Mucosa of rectum (tissue), 2 donors: Measurements from ENCODE around the gene RASAL2.
A peak's percentile ranks its signal among the peaks of the same experiment; 100 is the strongest.

Experiments
- H3K27ac ChIP-seq, 2 donors: one replicate each; pipeline ENCODE4 v1.7.0; 2013; ENCODE audit warnings: inconsistent platforms in 2 of 2, low read depth in 2 of 2, low read length in 2 of 2
- H3K27me3 ChIP-seq, 2 donors: one replicate each; pipeline ENCODE4 v1.7.0; 2013; ENCODE audit warnings: low read length in 2 of 2; ENCODE audit not compliant: control insufficient read depth in 2 of 2, insufficient read depth in 2 of 2
- H3K36me3 ChIP-seq, 2 donors: one replicate each; pipeline ENCODE4 v1.7.0; 2013; ENCODE audit warnings: low read length in 2 of 2; ENCODE audit not compliant: control insufficient read depth in 2 of 2, insufficient read depth in 2 of 2
- H3K4me1 ChIP-seq, 2 donors: one replicate each; pipeline ENCODE4 v1.7.0; 2013; ENCODE audit warnings: low read length in 2 of 2, mild to moderate bottlenecking in 1 of 2; ENCODE audit not compliant: control insufficient read depth in 2 of 2, insufficient read depth in 2 of 2
- H3K4me3 ChIP-seq, 2 donors: one replicate each; pipeline ENCODE4 v1.7.0; 2013; ENCODE audit warnings: low read length in 2 of 2
- H3K9ac ChIP-seq, 2 donors: one replicate each; pipeline ENCODE4 v1.7.0; 2013; ENCODE audit warnings: low read length in 2 of 2, low read depth in 1 of 2, mild to moderate bottlenecking in 1 of 2
- H3K9me3 ChIP-seq, 2 donors: one replicate each; pipeline ENCODE4 v1.7.0; 2013; ENCODE audit warnings: low read length in 2 of 2; ENCODE audit not compliant: control insufficient read depth in 2 of 2
- donor health status: healthy.
- donor health status: Normal muscosa, but diverticular disease.

RASAL2 gene

DNA sequence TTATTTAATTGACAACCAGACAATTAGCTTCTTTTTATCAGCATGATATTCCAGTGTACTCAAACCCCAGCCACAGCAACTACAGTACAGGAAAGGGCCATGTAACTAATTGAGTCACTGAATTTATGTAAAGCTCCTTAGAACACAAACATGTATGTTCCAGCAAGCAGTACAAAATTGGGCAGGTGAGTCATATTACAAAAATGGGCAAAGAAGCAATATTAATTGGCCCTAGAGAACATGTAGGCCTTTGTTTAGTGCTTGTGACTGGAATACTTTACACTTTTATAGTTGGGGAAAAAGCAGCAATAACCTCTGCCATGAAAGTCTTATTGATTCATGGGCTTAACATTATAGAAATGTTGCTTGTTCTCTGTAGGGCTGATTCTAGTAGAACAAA is 371.1 kb downstream of the RASAL2 start:
- no peak overlapping the region for H3K9ac ChIP-seq
- peaks cover 22 to 24% of the 10 kb centered on the region in 2 donors for H3K36me3 ChIP-seq
- no peaks in the 10 kb centered on the region for H3K27me3 ChIP-seq
- no peak overlapping the region for H3K27ac ChIP-seq
- no peaks in the 10 kb centered on the region for H3K4me1 ChIP-seq
- H3K9me3 ChIP-seq = no peaks in the 10 kb centered on the region
- H3K4me3 ChIP-seq = no peak overlapping the region

DNA sequence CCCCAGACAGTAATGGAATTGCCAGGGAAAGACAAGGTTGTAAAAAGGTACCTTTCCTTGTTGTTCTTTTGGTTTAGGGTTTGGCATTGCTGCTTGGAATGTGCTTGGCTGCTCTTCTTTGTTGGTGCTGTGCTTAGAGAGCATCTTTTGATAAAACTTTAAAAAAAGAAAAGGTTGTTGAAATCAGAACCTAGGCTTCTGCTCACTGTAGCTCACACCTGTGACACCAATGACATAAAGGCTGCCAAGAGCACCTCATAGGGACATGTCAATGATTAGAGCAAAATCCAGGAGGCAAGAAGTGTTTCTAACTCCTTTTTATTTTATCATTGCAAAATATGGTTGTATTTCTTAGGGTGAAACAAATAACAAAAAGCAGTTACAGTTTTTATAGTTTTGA is 373.9 kb downstream of the RASAL2 start:
- Histone ChIP-seq H3K36me3 (peaks cover 25 to 26% of the 10 kb centered on the region in 2 donors), H3K9me3 (no peaks in the 10 kb centered on the region), H3K27ac (no peak overlapping the region), H3K4me1 (no peaks in the 10 kb centered on the region), H3K27me3 (no peaks in the 10 kb centered on the region), H3K4me3 (no peak overlapping the region), H3K9ac (no peak overlapping the region)

DNA sequence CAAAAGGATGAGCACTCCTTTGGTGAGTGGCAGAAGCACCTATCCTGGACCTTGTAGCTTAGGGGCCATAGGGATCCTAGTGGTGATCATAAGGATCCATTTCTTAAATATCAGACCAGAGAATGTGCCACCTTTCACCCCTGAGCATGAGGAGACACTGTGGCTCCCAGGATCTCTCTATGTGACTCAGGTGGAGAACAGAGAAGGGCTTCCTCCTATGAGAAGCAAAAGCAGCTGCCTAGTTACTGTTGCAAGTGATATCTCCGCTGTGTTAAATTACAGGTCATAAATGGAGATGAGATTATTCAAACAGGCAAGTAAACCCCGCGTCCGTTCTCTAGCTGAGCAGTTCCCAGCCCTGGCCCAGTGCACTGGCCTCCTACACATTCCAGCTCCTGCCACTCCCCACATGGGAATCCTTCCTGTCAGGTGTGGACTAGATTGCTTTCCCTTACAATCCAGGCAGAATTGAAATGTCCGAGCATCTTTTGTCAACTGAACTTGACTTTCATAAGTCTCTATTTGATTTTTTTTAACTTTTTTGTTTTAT is 376.6 kb downstream of the RASAL2 start:
- H3K27me3 ChIP-seq = no peaks in the 10 kb centered on the region

DNA sequence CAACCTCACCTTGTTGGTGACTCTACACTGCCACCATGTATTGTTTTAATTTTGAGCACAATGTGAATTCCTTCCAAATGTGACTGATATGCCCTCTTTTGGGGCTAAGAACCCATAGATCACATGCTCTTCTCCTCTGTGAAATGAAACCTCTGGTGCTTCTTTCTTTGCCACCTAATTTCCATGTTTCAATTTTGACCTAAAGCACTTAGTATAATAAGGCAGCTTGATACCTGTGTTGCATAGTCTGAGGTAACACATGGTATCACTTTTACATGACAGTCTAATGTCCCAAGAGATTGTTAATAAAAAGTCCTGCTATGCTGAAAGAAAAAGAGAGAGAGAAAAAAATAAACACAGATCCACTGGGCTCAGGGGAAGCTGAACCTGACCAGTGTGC is 378.6 kb downstream of the RASAL2 start:
- Histone ChIP-seq H3K4me3 (no peak overlapping the region), H3K9me3 (no peaks in the 10 kb centered on the region), H3K36me3 (peaks cover 12 to 22% of the 10 kb centered on the region in 2 donors), H3K9ac (no peak overlapping the region), H3K27me3 (no peaks in the 10 kb centered on the region), H3K4me1 (no peaks in the 10 kb centered on the region), H3K27ac (no peak overlapping the region)

More for the DNA sequence above, 376.6 kb downstream of the RASAL2 start:
- Histone ChIP-seq H3K27ac (no peak overlapping the region), H3K4me1 (no peaks in the 10 kb centered on the region), H3K9me3 (no peaks in the 10 kb centered on the region), H3K9ac (no peak overlapping the region), H3K36me3 (peaks cover 23 to 30% of the 10 kb centered on the region in 2 donors), H3K4me3 (no peak overlapping the region)

DNA sequence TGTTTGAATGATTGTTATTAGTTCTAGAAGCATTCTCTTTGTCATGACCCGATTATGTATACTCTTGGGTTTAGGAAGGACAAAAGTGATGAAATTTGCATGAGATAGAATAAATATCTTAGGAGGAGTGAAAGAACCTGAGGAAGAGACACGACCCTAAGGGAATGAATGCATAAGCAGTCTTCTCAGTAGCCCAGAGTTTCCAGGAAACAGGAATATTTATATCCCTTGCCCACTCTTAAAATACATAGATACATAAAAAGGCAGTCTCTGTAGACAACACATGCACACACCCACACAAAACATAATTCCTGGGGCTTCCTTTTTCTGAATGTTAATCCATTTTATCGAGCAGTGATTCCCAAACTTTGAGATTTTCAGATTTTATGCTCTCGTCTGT is 383.5 kb downstream of the RASAL2 start:
- Histone ChIP-seq H3K4me3 (no peak overlapping the region), H3K9me3 (no peaks in the 10 kb centered on the region), H3K36me3 (peaks cover 3 to 11% of the 10 kb centered on the region in 2 donors), H3K4me1 (no peaks in the 10 kb centered on the region), H3K9ac (no peak overlapping the region), H3K27me3 (no peaks in the 10 kb centered on the region), H3K27ac (no peak overlapping the region)

DNA sequence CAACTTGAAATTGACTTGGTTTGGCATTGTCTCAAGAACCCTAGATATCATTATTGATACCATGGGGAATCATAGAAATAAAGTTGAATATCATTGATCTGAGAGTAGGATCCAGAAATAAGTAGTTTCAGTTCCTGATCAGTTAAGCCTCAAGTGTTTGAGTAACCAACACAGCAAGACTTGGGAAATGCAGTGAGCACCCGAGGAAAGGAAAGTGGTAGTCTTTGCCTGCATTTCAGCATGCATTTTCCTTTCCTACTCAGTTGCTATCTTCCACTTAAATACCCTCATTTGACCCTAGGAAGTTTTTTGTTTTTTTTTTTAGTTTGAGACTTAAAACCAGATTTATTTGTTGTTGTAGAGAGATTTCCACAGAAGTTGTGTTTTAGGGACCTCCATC is 383.9 kb downstream of the RASAL2 start:
- Histone ChIP-seq H3K9me3 (no peaks in the 10 kb centered on the region), H3K36me3 (peaks cover 2 to 10% of the 10 kb centered on the region in 2 donors), H3K27ac (no peak overlapping the region), H3K27me3 (no peaks in the 10 kb centered on the region), H3K9ac (no peak overlapping the region), H3K4me3 (no peak overlapping the region), H3K4me1 (no peaks in the 10 kb centered on the region)

DNA sequence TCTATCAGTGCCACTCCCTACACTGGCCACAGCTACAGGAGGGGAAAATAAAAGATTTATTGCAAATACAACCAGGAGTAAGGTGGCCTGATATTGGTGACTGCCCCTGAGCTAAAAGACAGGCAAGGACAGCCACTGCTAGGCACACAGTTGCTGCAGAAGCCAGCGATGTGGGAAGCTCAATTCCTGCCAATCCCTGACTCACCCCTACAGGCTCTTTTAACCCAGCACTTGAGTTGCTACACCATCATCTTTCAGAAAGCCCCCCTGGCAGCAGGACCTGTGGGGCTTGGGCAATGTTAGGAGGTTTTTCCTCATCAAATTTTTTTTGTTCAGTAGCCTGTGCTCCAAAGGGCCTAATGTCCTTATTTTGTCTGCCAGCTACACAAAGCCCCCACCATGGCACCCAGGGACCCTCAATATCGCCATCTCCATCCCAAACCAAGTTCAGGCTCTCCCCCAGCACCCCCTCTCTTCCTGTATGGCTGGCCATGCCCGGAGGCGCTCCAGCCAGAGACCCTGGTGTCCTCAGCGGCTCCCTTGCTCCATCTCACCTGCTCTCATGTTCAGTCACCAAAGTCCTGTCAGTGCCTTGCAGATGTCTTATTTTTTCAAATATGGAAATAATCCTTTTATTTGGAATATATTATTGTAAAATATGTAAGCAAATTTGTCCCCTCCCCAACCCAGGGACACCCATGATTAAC is 389.5 kb downstream of the RASAL2 start:
- Histone ChIP-seq H3K4me3 (no peak overlapping the region), H3K9me3 (no peaks in the 10 kb centered on the region), H3K36me3 (no peaks in the 10 kb centered on the region), H3K27me3 (no peaks in the 10 kb centered on the region), H3K9ac (no peak overlapping the region), H3K4me1 (no peaks in the 10 kb centered on the region), H3K27ac (no peak overlapping the region)

DNA sequence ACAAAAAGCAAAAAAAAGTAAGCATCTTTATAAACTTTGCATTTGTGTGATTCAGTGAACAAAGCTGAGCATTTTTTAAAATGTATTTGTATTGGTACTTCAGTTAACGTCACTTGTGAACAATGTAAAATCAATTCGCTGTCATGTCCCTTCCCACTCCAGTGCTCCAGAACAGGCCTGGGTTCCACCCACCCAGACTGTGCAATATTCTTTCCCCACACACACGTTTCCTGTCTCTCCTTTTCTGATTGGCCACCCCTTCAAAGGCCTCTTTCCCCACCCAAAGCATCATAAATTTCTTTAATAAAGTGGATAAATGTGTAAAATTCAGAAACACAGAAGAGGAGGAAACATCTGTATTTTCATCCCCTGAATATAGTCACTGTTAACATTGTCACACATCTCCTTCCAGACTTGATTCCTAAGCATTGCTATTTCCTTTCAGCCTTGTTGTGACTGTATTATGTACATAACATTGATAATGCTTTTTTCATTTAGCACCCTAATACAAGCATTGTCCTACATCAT is 390.9 kb downstream of the RASAL2 start:
- H3K9ac ChIP-seq = no peak overlapping the region
- H3K4me1 ChIP-seq = no peaks in the 10 kb centered on the region
- H3K9me3 ChIP-seq = no peaks in the 10 kb centered on the region
- H3K27ac ChIP-seq = no peak overlapping the region
- H3K36me3 ChIP-seq = no peaks in the 10 kb centered on the region
- H3K4me3 ChIP-seq = no peak overlapping the region
- H3K27me3 ChIP-seq = no peaks in the 10 kb centered on the region

DNA sequence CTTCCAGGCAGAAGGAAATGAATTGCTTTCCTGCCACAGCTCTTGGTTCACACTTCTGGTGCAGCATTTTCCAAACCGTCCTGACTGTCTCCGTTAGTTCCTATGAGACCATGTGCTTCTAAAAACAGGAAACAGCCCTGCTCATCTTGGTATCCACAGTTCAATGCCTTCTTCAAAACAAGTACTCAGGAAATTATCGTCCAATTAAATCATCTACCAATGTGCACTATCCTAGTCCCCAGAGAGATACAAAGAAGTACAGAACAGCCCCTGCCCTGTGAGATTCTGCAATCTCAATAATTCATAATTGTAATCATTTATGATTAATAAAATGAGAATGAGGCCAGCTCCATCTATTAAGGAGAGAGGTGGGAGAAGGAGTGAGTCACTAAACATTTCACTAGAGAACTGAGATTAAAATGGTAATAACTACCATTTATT is 391.7 kb downstream of the RASAL2 start:
- no peak overlapping the region for H3K4me3 ChIP-seq
- no peaks in the 10 kb centered on the region for H3K36me3 ChIP-seq
- no peaks in the 10 kb centered on the region for H3K4me1 ChIP-seq
- no peak overlapping the region for H3K27ac ChIP-seq
- no peak overlapping the region for H3K9ac ChIP-seq
- H3K9me3 ChIP-seq = no peaks in the 10 kb centered on the region
- no peaks in the 10 kb centered on the region for H3K27me3 ChIP-seq

DNA sequence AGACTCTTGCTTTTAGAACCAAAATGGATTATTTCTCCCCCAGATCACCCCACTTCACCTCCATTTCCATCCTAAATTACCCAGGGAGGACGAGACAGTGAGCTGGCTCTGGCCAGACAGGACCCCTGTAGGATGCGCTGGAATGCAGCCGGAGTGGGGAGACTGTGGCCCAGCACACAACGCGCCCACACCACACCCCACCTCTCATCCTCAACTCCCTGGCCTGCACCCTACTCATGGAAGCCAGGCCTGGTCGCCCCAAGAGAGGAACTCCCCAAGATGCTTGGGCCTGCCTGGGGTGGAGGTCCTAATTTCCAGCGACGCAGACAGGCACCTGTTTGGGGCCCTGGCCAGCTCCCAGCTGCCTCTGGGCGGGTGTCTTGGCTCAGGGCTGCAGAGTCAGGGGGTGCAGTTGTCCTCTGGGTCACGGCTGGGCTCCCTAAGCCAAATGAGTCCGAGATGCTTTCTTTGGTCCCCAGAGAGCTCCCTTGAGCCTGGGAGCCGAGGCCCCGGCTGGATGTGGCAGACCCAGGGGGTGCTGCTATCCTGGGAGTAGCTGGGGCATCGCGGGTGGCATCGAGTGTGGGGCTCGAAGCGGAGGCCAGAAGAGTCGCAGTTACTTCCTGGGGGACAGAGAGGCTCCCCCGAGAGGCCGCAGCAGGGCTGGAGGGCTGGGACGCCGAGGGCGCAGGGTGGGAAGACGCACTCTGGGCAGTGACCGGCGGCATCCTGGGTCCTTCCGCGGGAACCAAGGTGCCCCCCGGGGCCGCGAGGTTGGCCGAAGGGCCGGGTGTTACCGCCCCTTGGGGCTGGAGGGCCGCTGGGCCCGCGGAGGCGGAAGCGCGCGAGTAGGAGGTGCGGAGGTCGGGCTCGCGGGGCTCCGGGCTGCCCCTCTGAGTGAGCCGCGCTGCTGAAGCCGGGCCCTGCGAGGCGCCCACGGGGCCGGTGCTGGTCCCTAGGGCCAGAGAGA is 392.5 kb downstream of the RASAL2 start:
- no peak overlapping the region for H3K9ac ChIP-seq

More for the DNA sequence above, 392.5 kb downstream of the RASAL2 start:
- no peaks in the 10 kb centered on the region for H3K36me3 ChIP-seq
- peak overlapping the region in 1 of 2 donors; percentile 6 for H3K4me3 ChIP-seq
- H3K27ac ChIP-seq = no peak overlapping the region
- no peaks in the 10 kb centered on the region for H3K4me1 ChIP-seq
- H3K9me3 ChIP-seq = no peaks in the 10 kb centered on the region
- no peaks in the 10 kb centered on the region for H3K27me3 ChIP-seq
